Stimulated activated CD4-positive, alpha-beta T cell treated with anti-CD3 and anti-CD28 coated beads, Interleukin-4, amount 100 ng/mL, for 24 hours (primary cell): Measurements from ENCODE around the gene PANK1.
A peak's percentile ranks its signal among the peaks of the same experiment; 100 is the strongest.

Source experiments
- DNase-seq: peaks from one replicate; pipeline ENCODE4 v3.0.0-alpha.2; 2020

The PANK1 gene

GRCh38 chr10:89644967-89645741 is at the start of gene PANK1:
PANK1 (minus strand) TSS chr10:89645242; CDS start chr10:89644891, 351 bp downstream.
- peak; percentile 81 for DNase-seq

- no peak for DNase-seq
Measured at GRCh38 chr10:89693176-89693575, 48.1 kb upstream of the PANK1 start.

DNA sequence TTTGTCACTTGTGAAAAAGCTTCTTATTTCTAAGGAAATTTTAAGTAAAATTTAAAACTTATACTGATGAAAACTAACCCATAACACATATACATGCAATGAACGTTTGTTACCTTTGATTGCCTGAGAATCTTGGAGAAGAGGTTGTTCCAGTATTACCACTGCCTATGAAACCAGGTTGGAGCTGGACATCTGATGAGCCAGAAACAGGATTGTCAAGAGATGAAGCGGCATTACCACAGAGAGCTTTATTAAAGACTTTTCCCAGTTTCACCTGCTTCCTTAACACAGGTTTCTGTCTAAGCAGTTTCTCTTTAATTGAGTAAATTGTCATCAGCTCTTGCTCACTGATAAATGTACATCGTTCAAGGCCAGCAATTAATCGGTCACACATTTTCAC is 47.4 kb upstream of the PANK1 start:
- DNase-seq, result no peak

DNA sequence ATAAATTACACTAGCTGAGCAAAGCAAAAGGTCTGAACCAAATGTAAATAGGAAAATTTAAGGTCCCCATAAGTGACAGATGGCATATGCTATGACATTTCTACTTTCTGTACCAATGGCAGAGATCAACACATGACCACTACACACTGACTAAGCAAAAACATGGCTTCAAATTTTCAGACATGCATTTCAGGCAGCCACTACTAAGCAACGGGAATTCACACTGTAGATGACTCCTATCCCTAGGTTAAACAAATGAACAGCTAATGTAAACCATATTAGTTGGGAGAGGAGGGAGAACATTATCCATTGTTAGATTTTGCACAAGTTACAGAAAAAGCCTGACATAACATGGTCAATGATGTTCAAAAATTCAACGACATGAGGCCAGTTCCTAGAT is 45.0 kb upstream of the PANK1 start:
- DNase-seq, result no peak

DNA sequence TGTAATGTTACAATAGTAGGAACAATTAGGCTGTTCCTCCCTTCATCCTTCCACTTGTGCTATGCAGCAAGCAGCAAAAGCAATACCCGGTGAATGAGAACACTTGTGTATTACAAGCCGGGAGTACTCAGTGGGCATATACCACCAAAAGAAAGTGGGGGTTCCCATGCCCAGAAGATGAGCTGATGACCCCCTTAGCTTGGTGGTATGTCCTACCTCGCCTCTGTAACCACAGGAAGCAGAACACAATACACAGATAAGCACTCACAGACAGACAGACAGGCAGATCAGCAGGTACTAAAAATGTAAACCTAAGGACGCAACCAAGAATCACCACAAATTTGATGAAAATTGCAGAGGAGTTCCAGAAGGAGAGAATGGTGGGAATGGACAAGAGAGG is 40.9 kb upstream of the PANK1 start:
- no peak for DNase-seq

DNA sequence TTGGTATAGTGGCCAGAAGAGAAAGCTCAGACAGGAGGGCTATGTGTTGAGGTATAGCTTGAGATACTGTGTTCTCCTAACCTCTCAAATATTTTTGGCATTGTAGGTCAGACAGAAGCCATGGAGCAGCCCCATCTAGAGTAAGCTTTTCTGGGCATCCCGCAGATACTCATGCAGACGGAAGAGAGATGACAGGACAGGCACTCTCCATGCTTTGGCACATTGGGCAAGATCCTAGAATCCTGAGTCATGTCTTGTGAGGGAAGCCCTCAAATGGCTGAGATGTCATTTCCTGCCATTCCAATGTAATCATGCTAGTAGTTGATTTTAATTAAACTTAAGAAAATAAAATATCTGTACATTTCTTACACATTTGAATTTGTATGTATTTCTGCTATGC is 39.6 kb upstream of the PANK1 start:
- DNase-seq, result no peak

GRCh38 chr10:89683883-89684282 is 38.8 kb upstream of the PANK1 start:
- no peak for DNase-seq

GRCh38 chr10:89679986-89680385 is 34.9 kb upstream of the PANK1 start:
- no peak for DNase-seq

DNA sequence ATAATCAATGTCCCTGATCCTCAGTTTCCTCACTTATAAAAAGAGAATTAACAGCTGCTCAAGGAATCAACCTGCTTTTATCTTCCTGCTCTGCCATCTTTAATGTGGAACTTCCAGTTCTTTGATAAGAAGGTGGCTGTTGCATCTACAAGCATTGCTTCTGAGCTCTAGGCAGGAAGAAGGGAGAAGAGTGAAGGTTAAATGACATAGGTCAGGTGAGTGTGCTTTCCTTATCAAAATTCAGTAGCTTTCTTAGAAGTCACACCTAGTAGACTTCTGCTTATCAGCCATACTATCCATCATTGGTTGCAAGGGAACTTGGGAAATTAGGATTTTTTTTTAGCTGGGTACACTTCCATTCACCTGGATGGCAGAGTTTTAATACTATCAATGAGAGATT is 32.3 kb upstream of the PANK1 start:
- no peak for DNase-seq

DNA sequence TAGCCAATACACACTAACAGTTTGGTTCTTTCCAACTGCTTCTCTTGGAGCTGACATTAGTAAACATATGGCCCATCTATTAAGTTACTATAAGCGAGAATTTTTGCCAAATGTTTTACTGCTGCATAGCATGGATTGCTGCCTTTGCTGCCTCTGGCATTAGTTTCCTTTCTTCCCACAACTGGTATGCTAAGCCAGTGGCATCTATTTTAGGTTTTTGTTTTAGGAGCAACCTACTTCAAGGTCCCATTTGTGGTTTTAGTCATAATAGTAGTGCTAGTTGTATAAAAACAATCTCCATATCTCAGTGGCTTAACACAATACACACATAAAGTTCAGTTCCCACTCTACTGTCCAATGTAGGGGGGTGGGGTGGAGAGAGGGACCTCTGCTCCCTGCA is 25.9 kb upstream of the PANK1 start:
- no peak for DNase-seq

GRCh38 chr10:89669985-89670384 is 24.9 kb upstream of the PANK1 start:
- DNase-seq, result no peak

DNA sequence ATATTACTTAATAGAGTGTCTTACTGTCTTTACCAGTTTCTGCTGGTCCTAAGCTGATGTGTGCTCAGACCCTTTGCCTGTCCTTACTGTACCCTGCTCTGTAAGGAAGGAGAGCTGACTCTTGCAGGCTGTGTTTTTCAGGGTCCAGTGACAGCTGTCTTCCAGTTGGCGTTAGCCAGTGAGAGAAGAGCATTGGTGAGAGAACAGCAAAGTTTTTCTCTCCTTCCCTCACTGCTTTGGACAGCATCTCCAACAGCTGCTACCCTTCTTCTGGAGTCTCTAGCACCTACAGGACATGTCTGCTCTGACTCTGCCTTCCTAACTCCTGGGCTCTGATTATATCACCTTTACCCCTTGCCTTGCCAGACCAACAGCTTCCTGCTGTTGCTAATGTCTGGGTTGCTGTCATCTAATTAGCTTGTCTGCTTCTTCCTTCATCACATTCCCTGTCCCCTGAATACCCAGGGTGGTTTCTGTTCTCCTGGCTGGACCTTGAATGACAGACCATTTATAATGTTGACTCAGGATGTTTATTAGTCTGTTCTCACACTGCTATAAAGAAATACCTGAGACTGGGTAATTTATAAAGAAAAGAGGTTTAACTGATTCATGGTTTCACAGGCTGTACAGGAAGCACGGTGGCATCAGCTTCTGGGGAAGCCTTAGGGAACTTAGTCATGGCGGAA is 23.5 kb upstream of the PANK1 start:
- DNase-seq, result no peak

DNA sequence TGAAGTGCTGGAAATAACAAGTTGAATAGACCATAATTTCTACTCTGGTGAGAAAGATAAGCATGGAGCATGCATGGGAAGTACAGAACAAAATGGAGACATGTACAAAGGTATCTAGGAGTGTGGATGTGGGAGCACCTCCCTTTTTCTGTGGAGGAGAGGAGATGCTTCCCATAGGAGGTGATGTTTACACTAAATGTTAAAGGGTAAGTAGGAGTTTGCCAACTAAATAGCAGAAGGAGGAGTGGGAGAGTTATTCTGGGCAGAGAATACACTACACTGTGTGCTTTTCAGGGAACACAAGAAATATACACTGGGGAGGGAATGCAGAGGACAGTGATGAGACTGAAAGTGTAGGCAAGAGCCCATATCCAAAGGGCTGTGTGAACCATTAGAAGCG is 21.1 kb upstream of the PANK1 start:
- DNase-seq, result no peak

DNA sequence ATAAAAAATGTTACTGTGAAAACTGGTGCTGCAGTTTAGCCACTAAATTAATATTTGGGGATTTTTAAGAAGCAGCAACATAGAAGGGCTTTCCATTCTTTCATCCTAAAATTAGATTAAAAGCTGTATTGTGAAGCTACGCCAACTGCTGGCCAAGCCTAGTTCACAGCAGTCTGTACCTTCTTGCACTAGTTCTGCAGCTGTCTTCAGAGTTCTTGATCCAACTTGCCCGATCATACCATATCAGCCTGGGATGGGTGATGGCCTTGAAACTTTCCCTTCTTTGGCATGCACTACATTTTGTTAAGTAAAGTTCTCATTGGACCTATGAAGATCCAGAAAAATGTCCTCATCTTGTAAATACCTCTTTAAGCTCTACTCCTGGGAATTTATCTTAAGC is 20.3 kb upstream of the PANK1 start:
- DNase-seq, result no peak

DNA sequence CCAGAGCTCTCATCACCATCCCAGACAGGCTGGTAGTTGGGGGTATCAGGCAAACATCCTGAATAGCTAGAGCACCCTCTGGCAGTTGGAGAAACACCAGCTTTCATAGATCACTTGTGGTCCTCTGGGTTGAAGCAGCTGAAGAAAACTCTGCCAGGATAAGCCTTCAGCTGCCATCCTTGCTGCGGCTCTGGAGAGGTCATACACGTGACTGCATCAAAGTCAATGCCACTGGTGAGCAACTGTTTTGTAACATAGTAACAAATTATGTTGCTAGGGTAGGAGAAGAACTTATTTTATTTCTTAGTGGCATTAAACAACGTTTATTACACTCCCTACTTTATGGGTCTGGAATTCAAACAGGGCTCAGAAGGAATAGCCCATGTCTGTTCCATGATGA is 19.2 kb upstream of the PANK1 start:
- DNase-seq, result no peak

DNA sequence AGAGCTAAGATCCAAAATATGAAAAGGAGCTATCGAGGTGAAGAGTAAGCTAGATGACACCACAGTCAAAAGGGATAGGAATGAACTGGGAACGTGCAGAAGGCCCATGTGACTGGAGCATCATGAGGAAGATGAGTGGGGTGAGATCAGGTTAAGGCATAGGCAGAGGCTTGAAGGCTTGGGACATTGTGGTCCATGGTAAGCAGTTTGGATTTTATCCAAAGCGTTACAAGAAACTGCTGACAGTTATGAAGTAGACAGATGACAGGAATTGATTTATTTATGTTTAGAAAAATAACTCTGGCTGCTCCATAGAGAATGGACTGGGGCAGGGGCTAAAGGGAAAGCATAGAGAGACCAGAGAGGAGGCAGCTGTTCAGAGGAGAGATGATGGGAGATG is 18.1 kb upstream of the PANK1 start:
- no peak for DNase-seq

GRCh38 chr10:89662596-89662995 is 17.6 kb upstream of the PANK1 start:
- DNase-seq, result no peak

DNA sequence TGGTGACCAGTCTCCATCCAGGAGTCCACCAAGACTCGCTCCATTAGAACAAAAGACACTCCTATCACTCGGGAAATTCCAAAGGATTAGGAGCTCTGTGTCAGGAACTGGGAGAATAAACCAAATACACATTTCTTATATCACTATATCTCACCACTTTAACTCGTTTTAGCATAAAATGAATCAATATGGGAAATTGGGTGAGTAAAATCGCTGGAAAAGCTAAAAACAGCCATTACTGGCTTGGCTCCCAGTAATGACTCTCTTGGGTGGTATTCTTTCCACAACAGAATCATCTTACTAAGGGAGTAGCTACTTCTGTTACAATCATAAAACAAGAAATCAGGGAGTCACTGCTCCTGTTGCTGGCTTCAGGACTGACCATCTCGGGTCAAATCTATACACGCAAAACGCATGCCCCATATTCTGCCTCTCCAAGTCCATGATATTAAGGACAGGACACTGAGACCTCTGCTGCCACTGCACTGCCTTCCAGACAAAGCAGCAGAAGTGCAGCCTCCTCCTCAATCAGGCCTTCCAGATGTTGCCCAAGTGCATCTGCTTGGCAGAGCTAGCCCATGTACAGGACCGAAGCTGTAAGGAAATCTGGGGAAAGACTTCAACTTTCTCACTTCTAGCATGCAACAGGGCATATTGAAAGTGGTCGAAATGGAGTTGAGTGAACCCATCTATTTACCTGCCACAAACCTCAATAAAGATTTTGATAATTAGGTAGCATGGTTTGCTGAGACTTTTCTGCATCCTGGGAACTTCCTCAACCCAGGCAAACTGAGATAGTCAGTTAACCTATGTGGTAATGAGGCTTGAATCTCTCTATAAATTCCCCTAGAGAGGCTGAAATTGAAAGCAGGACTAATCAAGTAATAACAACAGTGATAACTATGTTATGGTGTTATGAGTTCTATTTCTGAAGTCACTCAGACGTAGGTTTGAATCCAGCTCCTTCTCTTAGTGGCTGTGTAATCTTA is 14.4 kb upstream of the PANK1 start:
- no peak for DNase-seq

DNA sequence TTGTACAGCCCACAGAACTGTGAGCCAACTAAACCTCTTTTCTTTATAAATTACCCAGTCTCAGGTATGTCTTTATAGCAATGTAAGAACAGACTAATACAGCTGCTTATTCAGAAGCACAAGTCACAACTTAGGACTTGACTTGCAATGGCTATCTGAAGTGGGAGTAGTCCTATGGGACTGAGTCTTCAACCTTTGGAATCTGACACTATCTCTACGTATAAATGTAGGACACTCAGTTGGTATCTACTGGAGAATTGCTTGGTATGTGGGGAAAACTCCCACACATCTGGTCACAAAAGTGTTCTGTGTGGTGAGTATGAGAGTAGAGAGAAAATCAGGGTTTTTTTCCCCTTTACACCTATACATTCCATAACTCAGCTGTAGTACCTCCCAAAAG is 12.3 kb upstream of the PANK1 start:
- DNase-seq, result no peak

DNA sequence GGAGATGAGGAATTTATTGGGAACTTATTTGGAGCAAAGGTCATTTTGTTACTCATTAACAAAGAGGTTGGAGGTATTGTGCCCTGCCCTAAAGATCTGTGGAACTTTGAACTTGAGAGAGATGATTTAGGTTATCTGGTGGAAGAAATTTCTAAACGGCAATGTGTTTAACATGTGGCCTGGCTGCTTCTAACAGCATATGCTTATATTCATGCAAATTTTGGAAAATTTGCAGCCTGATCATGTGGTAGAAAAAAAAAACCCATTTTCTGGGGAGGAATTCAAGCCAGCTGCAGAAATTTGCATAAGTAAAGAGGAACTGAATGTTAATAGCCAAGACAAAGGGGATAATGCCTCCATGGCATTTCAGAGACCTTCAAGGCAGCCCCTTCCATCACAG is 10.7 kb upstream of the PANK1 start:
- DNase-seq, result no peak

- no peak for DNase-seq
Measured at GRCh38 chr10:89653410-89653869, 8.4 kb upstream of the PANK1 start.

DNA sequence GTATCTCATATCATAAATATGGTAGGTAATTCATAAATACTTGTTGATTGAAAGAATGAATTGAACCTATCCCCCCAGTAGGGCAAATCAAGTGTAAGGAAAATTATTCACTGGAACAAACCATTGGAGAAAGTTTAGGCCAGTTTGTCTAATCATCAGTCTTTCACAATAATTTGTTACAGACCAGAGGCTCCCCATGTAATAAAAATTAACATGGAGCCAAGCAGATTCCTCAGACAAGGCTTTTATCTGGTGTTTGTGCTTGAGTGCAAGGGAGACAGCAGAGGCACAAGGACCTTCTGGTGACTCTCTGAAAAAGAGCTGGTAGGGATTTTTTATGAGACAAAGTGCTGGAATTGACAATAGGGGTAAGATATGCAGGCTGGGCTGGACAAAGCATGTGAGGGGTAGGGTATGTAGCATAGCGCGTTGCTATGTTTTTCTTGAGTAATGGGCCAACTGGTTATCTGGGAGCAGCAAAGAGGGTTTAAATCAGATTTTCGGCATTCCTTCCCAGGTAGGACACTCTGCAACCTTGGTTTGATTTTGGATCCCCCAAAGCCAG is 7.8 kb upstream of the PANK1 start:
- DNase-seq, result no peak
